NCI-H1694 (cell line): ENCODE results near the gene PTGES2.

ENCODE experiments used
- DNase-seq: peaks from one replicate; lab custom pipeline; 2025; lab: John Stamatoyannopoulos, UW

Gene PTGES2

GRCh38 chr9:128102861-128103588, 24.5 kb downstream of the PTGES2 start:
- DNase-seq = no peak

DNA sequence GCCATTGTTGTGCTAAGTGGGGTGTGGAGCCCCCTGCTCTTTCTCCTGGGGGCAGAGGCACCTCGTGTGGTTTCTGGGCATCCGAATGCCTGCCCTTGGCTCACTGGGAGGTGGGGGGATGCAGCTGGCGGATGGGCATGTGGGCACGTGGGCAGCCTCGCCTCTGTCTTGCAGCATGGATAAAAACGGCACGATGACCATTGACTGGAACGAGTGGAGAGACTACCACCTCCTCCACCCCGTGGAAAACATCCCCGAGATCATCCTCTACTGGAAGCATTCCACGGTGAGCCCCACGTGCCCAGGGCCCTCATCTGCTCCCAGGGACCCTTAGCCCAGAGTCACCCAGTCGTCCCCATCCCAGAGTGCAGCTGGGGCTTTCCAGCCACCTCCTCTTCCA, 25.3 kb downstream of the PTGES2 start:
- DNase-seq = no peak

DNA sequence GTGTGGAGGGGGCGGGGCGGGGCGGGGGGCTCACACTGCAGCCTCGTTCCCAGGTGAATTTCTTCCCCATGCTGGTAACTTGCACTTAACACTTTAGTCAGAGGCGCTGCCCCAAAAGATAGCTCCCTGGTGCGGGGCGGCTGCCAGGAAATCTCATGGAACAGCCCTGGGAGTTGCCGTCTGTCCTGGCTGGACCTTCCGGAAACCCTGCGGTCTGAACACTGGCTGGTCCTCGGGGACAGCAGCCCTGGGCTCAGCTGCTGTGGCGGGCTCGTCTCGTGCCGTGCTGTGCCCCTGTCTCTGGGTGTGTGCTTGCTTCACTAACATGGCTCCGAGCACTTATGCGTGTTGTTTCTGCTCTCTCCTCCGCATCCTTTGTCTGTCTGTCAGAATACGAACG, 25.8 kb downstream of the PTGES2 start:
- no peak for DNase-seq

- DNase-seq = no peak
Observed at GRCh38 chr9:128101231-128101661, 26.3 kb downstream of the PTGES2 start.

- DNase-seq = no peak
Observed at GRCh38 chr9:128100581-128100980, 26.9 kb downstream of the PTGES2 start.

DNA sequence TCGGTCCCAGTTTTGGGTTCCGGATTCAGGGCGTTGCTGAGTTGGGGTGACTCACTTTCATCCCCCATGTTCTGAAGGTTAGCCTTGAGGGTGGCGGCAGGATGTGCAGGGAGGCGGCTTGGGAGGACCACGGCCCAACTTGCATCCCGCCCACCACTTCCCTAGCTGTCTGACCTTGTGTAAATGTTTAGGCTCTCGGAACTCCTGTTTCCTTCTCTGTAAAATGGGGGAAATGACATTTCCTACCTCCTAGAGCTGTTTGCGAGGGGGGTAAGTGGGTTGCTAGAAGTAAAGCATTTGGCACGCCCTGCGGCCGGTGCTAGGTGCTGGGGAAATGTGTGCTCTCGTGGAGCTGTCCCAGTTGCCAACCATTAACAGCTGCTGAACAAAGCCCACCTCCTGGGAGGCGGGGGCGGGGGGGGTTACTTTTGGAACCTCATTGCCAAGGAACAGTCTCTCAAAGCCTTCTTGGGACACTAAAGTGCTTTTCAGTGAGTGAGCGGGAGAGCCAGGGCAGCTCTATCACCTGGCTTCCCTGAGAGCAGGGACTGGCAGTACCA, 27.5 kb downstream of the PTGES2 start:
- no peak for DNase-seq

- no peak for DNase-seq
Observed at GRCh38 chr9:128099231-128099931, 28.1 kb downstream of the PTGES2 start.

DNA sequence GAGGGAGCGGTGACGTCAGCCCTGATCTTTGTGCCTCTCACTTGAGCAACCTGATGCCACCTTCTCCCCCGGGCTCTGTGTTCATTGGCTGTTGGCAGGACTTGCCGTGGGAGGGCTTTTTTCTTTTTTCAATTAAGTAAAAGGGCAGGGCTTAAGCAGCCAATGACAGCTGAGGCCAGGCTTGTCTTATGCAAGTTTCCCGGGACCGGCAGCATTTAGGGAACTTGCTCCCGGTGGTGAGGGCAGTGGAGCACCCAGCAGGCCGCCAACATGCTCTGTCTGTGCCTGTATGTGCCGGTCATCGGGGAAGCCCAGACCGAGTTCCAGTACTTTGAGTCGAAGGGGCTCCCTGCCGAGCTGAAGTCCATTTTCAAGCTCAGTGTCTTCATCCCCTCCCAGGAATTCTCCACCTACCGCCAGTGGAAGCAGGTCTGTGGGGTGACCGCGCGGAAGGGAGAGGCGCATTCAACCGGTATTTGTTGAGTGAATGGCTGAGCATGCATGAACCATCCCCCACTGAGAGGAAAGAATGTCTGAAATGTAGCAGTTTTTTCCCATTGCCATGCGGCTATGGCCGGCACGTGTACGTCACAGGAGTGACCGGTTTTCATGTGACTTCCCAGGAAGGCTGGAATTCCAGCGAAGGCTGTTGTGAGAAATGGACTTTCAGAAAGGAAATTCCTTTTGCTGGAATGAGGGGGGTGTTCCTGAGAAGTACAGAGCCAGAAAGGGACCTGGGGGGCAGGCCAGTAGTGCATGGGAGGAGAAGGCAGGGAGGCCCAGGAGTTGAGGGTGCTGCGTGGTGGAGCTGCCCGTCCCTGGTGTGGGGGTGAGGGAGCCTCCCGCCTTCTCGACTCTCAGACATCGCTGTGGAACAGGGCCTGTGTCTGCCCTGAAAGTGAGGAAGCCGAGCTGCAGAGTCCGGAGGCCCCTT, 29.0 kb downstream of the PTGES2 start:
- DNase-seq = no peak

DNA sequence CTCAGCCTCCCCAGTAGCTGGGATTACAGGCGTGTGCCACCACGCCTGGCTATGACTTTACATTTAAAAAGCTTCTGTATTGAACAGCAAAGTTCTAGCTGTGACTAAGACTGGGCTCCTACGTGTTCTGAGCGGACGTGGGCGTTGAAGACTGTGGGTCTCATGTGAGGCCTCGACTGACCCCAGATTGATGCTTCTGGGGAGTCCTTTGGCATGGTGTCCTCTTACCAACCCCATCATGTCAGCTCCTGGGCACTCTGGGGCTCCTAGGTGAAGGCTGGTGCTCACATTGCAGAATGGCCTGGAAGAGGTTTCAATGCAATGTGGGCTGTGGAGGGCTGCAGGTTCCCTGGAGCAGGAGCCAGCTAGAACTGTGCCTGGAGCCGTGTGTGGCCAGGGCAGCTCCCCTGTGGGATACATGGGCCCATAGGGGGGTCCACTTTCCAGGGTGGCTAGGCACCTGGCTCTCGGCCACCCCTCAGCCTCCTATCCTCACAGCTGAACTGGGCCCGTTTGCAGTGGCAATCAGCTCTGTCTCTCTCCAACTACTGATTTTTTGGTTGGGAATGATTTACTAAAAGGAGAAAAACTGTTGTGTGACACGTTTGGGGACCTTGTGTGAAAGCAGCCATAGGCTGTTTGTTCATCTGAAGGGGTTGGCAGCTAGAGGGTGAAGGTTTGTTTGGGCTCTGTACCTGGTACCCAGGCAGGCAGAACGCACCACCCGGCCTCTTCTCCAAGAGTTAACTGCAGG, 29.8 kb downstream of the PTGES2 start:
- no peak for DNase-seq

DNA sequence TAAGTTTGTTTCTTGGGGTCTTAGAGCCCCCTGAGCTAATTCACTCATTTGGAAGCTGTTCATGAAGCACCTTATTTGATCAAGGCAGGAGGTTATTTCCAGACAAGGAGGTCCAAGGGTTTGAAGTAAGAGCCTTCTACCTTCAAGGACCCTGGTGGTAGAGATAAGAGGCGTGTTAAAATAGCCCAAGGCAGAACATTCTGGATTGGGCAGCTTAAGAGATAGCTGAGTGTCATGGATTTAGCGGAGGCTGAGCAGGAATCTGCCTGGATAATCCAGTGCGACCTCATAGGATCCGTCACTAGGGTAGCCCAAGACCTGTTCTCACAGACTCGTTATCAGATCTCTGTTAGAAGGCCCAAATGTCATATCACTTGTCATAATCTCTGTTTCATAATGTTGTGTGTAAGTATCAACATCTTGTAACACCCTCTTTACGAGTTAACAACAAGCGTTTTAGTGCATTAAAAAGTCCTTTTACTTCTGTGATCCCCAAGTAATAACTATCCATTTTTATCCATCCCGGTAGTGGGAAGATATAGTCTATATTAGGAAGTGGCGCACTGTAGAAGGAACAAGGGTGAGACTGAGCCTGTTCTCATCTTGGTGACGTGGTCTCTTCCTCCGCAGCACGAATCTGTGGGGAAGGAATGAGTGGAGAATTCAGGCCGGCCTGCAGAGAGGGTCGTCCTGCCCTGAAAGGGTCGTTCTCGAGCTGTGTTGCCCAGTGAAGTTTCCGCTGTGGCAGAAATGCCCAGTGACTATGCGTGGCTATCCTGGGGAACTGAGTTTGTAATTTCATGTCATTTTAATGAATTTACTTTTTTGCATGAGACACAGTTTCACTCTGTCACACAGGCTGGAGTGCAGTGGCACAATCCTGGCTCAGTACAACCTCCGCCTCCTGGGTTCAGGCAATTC, 30.7 kb downstream of the PTGES2 start:
- DNase-seq = no peak

GRCh38 chr9:128094950-128095544, 32.5 kb downstream of the PTGES2 start:
- DNase-seq = no peak

GRCh38 chr9:128094166-128094949, 33.2 kb downstream of the PTGES2 start:
- peak; percentile 84 for DNase-seq

DNA sequence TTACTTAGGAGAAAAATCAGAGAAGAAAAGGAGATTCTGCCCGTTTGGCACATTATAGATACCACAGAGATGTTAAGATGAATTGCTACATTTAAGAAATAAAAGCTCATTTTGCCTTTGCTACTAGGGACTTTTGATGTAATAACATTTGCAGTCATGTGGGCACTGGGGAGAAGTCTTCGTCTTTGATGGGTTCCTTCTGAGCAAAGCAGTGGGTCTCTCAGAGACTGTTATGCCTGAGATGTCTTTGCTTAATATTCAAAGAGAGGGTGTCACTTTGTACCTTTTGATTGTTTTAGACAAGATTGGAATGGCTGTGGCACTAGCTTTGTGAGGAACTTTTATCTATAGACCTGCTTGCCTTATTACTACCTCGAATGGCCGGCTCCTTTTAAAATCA, 34.5 kb downstream of the PTGES2 start:
- DNase-seq = no peak

GRCh38 chr9:128092199-128092977, 35.1 kb downstream of the PTGES2 start:
- DNase-seq = no peak

- DNase-seq = no peak
Observed at GRCh38 chr9:128091571-128091970, 36.0 kb downstream of the PTGES2 start.

- DNase-seq = no peak
Observed at GRCh38 chr9:128091144-128091543, 36.4 kb downstream of the PTGES2 start.

- no peak for DNase-seq
Observed at GRCh38 chr9:128089299-128089698, 38.2 kb downstream of the PTGES2 start.

DNA sequence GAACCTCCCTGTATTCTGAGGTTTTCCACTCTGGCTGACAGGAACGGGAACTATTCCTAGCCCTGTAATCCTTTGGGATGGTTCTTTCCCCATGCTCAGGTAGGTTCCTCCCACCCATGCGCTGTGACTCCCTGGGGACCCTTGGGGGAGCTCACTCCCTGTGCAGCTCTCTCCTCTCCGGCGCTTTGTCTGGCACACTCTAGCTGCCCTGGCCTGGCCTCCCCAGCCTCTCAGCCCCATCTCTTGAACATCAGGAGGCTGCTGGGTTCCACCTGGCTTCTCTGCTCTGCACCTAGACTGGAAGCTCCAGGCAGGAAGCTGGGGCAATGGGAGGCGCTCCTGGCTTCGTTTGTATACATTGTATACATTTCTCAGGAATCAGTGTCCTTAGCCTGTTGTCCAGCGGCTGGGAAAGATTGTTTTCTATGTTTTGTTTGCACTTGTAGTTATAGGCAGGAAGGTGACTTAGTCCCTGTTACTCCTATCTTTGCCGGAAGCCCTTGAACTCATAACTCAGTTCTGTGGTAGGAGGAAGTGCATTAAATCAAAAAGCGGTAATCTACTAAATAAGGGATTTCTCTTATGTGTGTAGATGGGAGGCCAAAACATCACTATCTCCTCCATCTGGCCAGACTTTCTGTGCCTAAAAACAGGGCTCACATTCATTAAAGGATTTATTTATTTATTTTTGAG, 39.1 kb downstream of the PTGES2 start:
- DNase-seq = no peak
